Upper lobe of left lung (tissue), 4 donors: ENCODE data around the gene AGBL1.

ENCODE experiments used
- POLR2A ChIP-seq, 4 donors: fragments of 450-650 bp; IDR thresholded peaks; one replicate each; pipeline ENCODE4 v1.5.1; 2016 to 2017; ENCODE audit warnings: antibody characterized with exemption in 4 of 4, mild to moderate bottlenecking in 2 of 4
- TF ChIP-seq, protein P1 (sequence below), 6 experiments: fragments of 450-650 bp in 4 of 6; fragments of 200-600 bp in 2 of 6; sonication (generic) in 2 of 6; IDR thresholded peaks; one replicate each; pipeline ENCODE4 v1.5.1; 2016 to 2019; ENCODE audit warnings: antibody characterized with exemption in 6 of 6

- no peak for TF ChIP-seq POLR2A (IDR thresholded peaks at IDR 0.05)
- TF ChIP-seq, protein P1, sequence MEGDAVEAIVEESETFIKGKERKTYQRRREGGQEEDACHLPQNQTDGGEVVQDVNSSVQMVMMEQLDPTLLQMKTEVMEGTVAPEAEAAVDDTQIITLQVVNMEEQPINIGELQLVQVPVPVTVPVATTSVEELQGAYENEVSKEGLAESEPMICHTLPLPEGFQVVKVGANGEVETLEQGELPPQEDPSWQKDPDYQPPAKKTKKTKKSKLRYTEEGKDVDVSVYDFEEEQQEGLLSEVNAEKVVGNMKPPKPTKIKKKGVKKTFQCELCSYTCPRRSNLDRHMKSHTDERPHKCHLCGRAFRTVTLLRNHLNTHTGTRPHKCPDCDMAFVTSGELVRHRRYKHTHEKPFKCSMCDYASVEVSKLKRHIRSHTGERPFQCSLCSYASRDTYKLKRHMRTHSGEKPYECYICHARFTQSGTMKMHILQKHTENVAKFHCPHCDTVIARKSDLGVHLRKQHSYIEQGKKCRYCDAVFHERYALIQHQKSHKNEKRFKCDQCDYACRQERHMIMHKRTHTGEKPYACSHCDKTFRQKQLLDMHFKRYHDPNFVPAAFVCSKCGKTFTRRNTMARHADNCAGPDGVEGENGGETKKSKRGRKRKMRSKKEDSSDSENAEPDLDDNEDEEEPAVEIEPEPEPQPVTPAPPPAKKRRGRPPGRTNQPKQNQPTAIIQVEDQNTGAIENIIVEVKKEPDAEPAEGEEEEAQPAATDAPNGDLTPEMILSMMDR (IDR thresholded peaks at IDR 0.05) = no peak
Observed at GRCh38 chr15:86044981-86045380, 34.7 kb upstream of the AGBL1 start.
